ENCODE measurements around the gene GSX2. TPM values are rescaled to one million over a fixed set of nuclear protein-coding genes. Genes with fewer than 3 reads are reported as not detected.
"Not testable (repeated sequence)": the region's sequence is repeated elsewhere in the genome, so short reads cannot be mapped to it uniquely, and the experiment has no call there.

GSX2 gene
- total RNA-seq, 1 experiment from 2014 or later = not detected

DNA sequence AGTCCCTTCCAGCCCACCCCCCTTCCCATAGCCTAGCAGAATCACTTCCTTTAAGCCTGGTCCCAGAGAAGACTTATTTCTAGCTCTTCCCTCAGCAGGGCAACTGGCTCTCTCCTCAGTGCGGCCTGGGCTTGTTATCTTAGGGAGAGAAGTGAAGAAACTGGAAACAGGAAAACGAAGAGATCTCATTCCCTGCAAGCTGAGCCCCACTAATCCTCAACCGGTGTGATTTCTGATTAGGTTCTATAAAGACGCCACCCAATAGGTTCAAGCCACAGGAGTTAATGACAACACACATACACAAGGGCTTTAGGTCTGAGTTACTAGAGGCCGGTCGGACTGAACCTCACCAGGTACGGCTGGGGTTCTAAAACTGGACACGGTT is 3.2 kb downstream of the GSX2 start:
- DNase-seq (ENCODE audit: low read depth) = no peak

DNA sequence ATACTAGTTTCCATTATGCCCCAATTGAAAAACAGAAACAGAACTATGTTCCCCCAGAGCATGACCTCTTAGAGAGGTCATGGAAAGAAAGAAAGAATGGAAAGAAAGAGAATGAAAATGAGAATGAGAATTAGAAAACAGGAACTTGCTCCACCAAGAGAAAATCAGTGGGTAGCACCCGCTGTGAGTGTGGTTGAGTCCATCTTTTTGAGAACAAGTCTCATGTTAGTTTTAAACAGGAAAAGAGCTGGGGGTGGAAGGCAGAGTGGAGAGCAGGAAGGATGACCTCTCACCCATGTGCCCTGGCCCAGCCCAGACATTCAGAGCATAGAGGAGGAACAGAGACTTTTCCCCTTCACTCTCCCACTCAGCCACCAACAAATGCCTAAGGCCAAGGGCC is 4.9 kb downstream of the GSX2 start:
- DNase-seq (ENCODE audit: low read depth) = no peak

- no peak for DNase-seq (ENCODE audit: low read depth)
These were observed 8.2 kb downstream of the GSX2 start for GRCh38 chr4:54107951-54108748.

GRCh38 chr4:54109241-54110018 is 9.5 kb downstream of the GSX2 start:
- DNase-seq (ENCODE audit: low read depth) = no peak

- no peak for DNase-seq (ENCODE audit: low read depth)
These were observed 10.1 kb downstream of the GSX2 start for GRCh38 chr4:54110019-54110416.

- peak; percentile 25 for DNase-seq (ENCODE audit: low read depth)
These were observed 13.2 kb downstream of the GSX2 start for GRCh38 chr4:54113206-54113605.

DNA sequence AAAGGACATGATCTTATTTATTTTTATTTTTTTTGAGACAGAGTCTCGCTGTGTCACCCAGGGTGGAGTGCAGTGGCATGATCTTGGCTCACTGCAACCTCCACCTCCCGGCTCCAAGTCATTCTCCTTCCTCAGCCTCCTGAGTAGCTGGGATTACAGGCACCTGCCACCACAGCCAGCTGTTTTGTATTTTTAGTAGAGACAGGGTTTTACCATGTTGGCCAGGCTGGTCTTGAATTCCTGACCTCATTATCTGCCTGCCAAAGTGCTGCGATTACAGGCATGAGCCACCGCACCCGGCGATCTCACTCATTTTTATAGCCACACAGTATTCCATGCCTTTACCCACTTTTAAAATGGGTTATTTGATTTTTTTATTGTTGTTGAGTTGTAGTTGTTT is 16.3 kb downstream of the GSX2 start:
- DNase-seq (ENCODE audit: low read depth) = not testable (repeated sequence)

- no peak for DNase-seq (ENCODE audit: low read depth)
These were observed 19.1 kb downstream of the GSX2 start for GRCh38 chr4:54118850-54119589.

DNA sequence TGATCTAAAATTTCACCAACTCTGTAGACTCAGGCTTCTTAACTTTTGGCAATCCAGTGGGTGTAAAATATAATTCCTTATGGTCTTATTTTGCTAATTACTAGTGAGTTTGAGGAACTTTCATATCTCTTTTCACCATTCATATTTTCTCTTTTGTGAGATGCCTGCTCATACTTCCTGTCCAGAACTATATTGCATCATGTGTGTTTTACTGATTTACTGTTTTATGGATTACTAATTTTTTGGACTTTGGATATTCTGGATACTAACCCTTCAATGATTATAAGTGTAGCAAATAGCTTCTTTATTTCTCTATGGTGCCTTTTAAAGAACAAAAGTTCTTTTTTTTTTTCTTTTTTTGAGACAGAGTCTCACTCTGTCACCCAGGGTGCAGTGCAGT is 20.6 kb downstream of the GSX2 start:
- no peak for DNase-seq (ENCODE audit: low read depth)

- no peak for DNase-seq (ENCODE audit: low read depth)
These were observed 27.7 kb downstream of the GSX2 start for GRCh38 chr4:54127660-54128059.

DNA sequence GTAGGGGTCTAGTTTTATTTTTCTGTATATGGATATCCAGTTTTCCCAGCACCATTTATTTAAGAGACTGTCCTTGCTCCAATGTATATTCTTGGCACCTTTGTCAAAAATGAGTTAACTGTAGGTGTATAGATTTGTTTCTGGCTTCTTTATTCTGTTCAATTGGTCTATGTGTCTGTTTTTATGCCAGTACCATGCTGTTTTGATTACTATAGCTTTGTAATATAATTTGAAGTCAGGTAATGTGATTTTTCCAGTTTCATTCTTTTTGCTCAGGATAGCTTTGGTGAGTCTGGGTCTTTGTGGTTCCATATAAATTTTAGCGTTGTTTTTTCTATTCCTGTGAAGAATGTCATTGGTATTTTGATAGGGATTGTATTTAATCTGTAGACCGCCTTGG is 28.7 kb downstream of the GSX2 start:
- not testable (repeated sequence) for DNase-seq (ENCODE audit: low read depth)

DNA sequence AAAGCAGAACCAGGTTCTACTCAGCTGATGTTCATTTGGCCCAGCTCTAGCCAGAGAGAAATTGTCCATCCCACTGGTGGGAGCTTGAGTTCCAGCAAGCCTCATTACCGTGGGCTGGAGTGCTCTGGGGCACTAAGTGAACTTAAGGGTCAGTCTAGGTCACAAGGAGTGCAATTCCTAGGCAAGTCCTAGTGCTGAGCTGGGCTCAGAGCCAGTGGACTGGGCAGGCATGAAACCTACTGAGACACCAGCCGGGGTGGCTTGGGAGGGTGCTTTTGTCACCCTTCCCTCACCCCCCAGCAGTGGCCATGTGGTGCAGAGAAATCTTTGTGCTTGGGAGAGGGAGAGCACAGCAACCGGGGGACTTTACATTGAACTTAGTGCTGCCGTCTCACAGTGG is 39.4 kb downstream of the GSX2 start:
- DNase-seq (ENCODE audit: low read depth) = no peak

DNA sequence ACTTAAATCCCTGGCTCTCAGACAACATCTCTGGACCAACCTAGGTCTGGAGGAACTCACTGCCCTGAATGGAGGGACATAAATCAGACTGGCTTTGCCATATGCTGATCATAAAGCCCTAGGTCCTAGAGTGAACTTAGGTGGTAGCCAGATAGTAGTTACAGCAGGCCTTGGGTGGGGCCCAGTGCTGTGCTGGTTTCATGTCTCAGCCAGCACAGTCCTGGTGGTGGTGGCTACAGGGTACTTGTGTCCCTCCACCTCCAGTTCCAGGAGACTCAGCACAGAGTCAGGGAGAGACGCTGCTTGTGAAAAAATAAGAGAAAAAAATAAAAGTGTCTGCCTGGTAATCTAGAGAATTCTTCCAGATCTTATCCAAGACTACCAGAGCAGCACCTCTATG is 40.3 kb downstream of the GSX2 start:
- no peak for DNase-seq (ENCODE audit: low read depth)

DNA sequence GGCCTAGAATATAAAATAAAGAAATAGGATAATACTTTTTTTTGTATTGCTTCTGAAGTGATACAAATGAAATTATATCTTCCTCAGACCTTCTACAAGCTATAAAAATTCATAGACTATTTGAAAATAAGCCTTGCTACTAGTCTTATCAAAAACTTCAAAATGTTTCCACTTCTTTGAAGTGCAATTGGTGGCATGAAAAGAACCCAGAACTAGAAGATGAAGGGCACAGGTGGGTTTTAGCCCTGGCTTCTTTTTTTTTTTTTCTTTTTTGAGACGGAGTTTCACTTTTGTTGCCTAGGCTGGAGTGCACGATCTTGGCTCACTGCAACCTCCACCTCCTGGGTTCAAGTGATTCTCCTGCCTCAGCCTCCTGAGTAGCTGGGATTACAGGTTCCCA is 44.2 kb downstream of the GSX2 start:
- no peak for DNase-seq (ENCODE audit: low read depth)

DNA sequence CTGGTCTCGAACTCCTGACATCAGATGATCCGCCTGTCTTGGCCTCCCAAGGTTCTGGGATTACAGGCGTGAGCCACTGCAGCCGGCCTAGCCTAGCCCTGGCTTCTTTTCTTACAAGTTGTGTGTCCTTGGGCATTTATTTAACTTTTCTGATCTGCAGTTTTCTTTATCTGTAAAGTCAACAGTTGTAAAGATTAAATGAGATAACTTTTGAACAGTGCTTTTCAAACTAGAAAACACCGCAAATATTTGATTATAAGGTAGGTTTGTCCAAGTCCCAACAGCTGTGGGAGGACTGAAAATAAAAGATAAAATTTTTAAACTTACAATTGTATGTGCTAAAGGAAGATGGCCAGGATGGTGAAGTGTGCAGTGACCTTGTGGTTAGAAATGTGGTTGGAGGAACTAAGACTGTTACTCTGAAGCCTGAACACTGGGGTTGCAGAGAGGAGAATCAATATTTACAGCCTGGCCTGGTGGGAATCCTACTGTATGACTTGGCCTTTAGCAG is 44.8 kb downstream of the GSX2 start:
- DNase-seq (ENCODE audit: low read depth) = peak; percentile 9

DNA sequence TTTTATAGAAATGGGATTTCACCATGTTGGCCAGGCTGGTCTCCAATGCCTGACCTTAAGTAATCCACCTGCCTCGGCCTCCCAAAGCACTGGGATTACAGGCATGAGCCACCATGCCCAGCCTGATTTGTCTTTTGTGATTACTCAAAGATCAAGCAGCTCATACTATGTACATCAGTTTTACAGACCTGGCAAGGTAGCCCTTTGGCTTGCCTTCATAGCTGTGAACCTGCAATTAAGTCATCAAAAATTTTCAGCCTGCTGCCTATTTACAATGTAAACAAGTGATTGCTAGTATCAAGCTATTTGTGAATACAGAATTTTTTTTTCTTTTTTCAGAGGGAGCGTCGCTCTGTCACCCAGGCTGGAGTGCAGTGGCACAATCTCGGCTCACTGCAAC is 46.2 kb downstream of the GSX2 start:
- DNase-seq (ENCODE audit: low read depth) = no peak

GRCh38 chr4:54149323-54149722 is 49.4 kb downstream of the GSX2 start:
- DNase-seq (ENCODE audit: low read depth) = no peak

Other genes with a start within 250 kb of the GSX2 start
- 18.3 and 44.3 TPM in 2 replicates for gene CHIC2, start 35.6 kb upstream of the GSX2 start, total RNA-seq (2014; rRNA removed; shearing (Covaris generic))
- 1.5 and 2.2 TPM in 2 replicates for gene PDGFRA, start 129.1 kb downstream of the GSX2 start, total RNA-seq (2014; rRNA removed; shearing (Covaris generic))